ENCODE results near the gene CTNNA3.

Gene CTNNA3

GRCh38 chr10:66440568-66440967 lies 1255.4 kb downstream of the CTNNA3 start:
- no peaks in the 10 kb centered on the region for H3K9me3 ChIP-seq (ENCODE audit: control insufficient read depth, low read length)

GRCh38 chr10:66414943-66415342 lies 1281.1 kb downstream of the CTNNA3 start:
- Histone ChIP-seq H3K4me3 (ENCODE audit: low read length) (no peak overlapping the region), H3K9me3 (ENCODE audit: control insufficient read depth, low read length) (no peaks in the 10 kb centered on the region), H3K36me3 (ENCODE audit: control insufficient read depth, insufficient read depth, low read length) (no peaks in the 10 kb centered on the region), H3K4me1 (ENCODE audit: control insufficient read depth, insufficient read depth, low read length) (no peaks in the 10 kb centered on the region), H3K9ac (ENCODE audit: low read length) (no peak overlapping the region), H3K27me3 (ENCODE audit: control insufficient read depth, insufficient read depth, low read length) (no peaks in the 10 kb centered on the region)

More at GRCh38 chr10:66440568-66440967, 1255.4 kb downstream of the CTNNA3 start:
- Histone ChIP-seq H3K27me3 (ENCODE audit: control insufficient read depth, insufficient read depth, low read length) (no peaks in the 10 kb centered on the region), H3K4me3 (ENCODE audit: low read length) (no peak overlapping the region), H3K4me1 (ENCODE audit: control insufficient read depth, insufficient read depth, low read length) (no peaks in the 10 kb centered on the region), H3K9ac (ENCODE audit: low read length) (no peak overlapping the region), H3K36me3 (ENCODE audit: control insufficient read depth, insufficient read depth, low read length) (no peaks in the 10 kb centered on the region)

- H3K4me1 ChIP-seq (ENCODE audit: control insufficient read depth, insufficient read depth, low read length), result no peaks in the 10 kb centered on the region
- no peak overlapping the region for H3K4me3 ChIP-seq (ENCODE audit: low read length)
- H3K36me3 ChIP-seq (ENCODE audit: control insufficient read depth, insufficient read depth, low read length), result no peaks in the 10 kb centered on the region
- no peak overlapping the region for H3K9ac ChIP-seq (ENCODE audit: low read length)
- no peaks in the 10 kb centered on the region for H3K9me3 ChIP-seq (ENCODE audit: control insufficient read depth, low read length)
- H3K27me3 ChIP-seq (ENCODE audit: control insufficient read depth, insufficient read depth, low read length), result no peaks in the 10 kb centered on the region
Observed at GRCh38 chr10:66405566-66405965, 1290.4 kb downstream of the CTNNA3 start.

- H3K36me3 ChIP-seq (ENCODE audit: control insufficient read depth, insufficient read depth, low read length), result no peaks in the 10 kb centered on the region
- no peaks in the 10 kb centered on the region for H3K4me1 ChIP-seq (ENCODE audit: control insufficient read depth, insufficient read depth, low read length)
- no peak overlapping the region for H3K9ac ChIP-seq (ENCODE audit: low read length)
- no peaks in the 10 kb centered on the region for H3K9me3 ChIP-seq (ENCODE audit: control insufficient read depth, low read length)
- H3K27me3 ChIP-seq (ENCODE audit: control insufficient read depth, insufficient read depth, low read length), result no peaks in the 10 kb centered on the region
- H3K4me3 ChIP-seq (ENCODE audit: low read length), result no peak overlapping the region
Observed at GRCh38 chr10:66398669-66399068, 1297.3 kb downstream of the CTNNA3 start.

GRCh38 chr10:66394342-66395063 lies 1301.5 kb downstream of the CTNNA3 start:
- Histone ChIP-seq H3K4me3 (ENCODE audit: low read length) (no peak overlapping the region), H3K9ac (ENCODE audit: low read length) (no peak overlapping the region), H3K4me1 (ENCODE audit: control insufficient read depth, insufficient read depth, low read length) (no peaks in the 10 kb centered on the region), H3K27me3 (ENCODE audit: control insufficient read depth, insufficient read depth, low read length) (no peaks in the 10 kb centered on the region), H3K36me3 (ENCODE audit: control insufficient read depth, insufficient read depth, low read length) (no peaks in the 10 kb centered on the region), H3K9me3 (ENCODE audit: control insufficient read depth, low read length) (no peaks in the 10 kb centered on the region)

GRCh38 chr10:66390926-66391325 lies 1305.1 kb downstream of the CTNNA3 start:
- no peaks in the 10 kb centered on the region for H3K9me3 ChIP-seq (ENCODE audit: control insufficient read depth, low read length)
- H3K9ac ChIP-seq (ENCODE audit: low read length), result no peak overlapping the region
- H3K27me3 ChIP-seq (ENCODE audit: control insufficient read depth, insufficient read depth, low read length), result no peaks in the 10 kb centered on the region
- H3K4me1 ChIP-seq (ENCODE audit: control insufficient read depth, insufficient read depth, low read length), result no peaks in the 10 kb centered on the region
- H3K4me3 ChIP-seq (ENCODE audit: low read length), result no peak overlapping the region
- no peaks in the 10 kb centered on the region for H3K36me3 ChIP-seq (ENCODE audit: control insufficient read depth, insufficient read depth, low read length)

GRCh38 chr10:66381045-66381444 lies 1315.0 kb downstream of the CTNNA3 start:
- Histone ChIP-seq H3K27me3 (ENCODE audit: control insufficient read depth, insufficient read depth, low read length) (no peaks in the 10 kb centered on the region), H3K4me1 (ENCODE audit: control insufficient read depth, insufficient read depth, low read length) (no peaks in the 10 kb centered on the region), H3K9me3 (ENCODE audit: control insufficient read depth, low read length) (no peaks in the 10 kb centered on the region), H3K9ac (ENCODE audit: low read length) (no peak overlapping the region), H3K4me3 (ENCODE audit: low read length) (no peak overlapping the region), H3K36me3 (ENCODE audit: control insufficient read depth, insufficient read depth, low read length) (no peaks in the 10 kb centered on the region)

- no peak overlapping the region for H3K9ac ChIP-seq (ENCODE audit: low read length)
- no peaks in the 10 kb centered on the region for H3K4me1 ChIP-seq (ENCODE audit: control insufficient read depth, insufficient read depth, low read length)
- no peak overlapping the region for H3K4me3 ChIP-seq (ENCODE audit: low read length)
- H3K36me3 ChIP-seq (ENCODE audit: control insufficient read depth, insufficient read depth, low read length), result no peaks in the 10 kb centered on the region
- no peaks in the 10 kb centered on the region for H3K9me3 ChIP-seq (ENCODE audit: control insufficient read depth, low read length)
- no peaks in the 10 kb centered on the region for H3K27me3 ChIP-seq (ENCODE audit: control insufficient read depth, insufficient read depth, low read length)
Observed at GRCh38 chr10:66378117-66378876, 1317.7 kb downstream of the CTNNA3 start.

- Histone ChIP-seq H3K36me3 (ENCODE audit: control insufficient read depth, insufficient read depth, low read length) (no peaks in the 10 kb centered on the region), H3K27me3 (ENCODE audit: control insufficient read depth, insufficient read depth, low read length) (no peaks in the 10 kb centered on the region), H3K4me3 (ENCODE audit: low read length) (no peak overlapping the region), H3K4me1 (ENCODE audit: control insufficient read depth, insufficient read depth, low read length) (no peaks in the 10 kb centered on the region), H3K9me3 (ENCODE audit: control insufficient read depth, low read length) (no peaks in the 10 kb centered on the region), H3K9ac (ENCODE audit: low read length) (no peak overlapping the region)
Observed at GRCh38 chr10:66368146-66368545, 1327.8 kb downstream of the CTNNA3 start.

GRCh38 chr10:66366163-66366562 lies 1329.8 kb downstream of the CTNNA3 start:
- Histone ChIP-seq H3K9ac (ENCODE audit: low read length) (no peak overlapping the region), H3K4me3 (ENCODE audit: low read length) (no peak overlapping the region), H3K36me3 (ENCODE audit: control insufficient read depth, insufficient read depth, low read length) (no peaks in the 10 kb centered on the region)

GRCh38 chr10:66365686-66366085 lies 1330.3 kb downstream of the CTNNA3 start:
- Histone ChIP-seq H3K9ac (ENCODE audit: low read length) (no peak overlapping the region), H3K36me3 (ENCODE audit: control insufficient read depth, insufficient read depth, low read length) (no peaks in the 10 kb centered on the region), H3K4me3 (ENCODE audit: low read length) (no peak overlapping the region), H3K27me3 (ENCODE audit: control insufficient read depth, insufficient read depth, low read length) (no peaks in the 10 kb centered on the region), H3K9me3 (ENCODE audit: control insufficient read depth, low read length) (no peaks in the 10 kb centered on the region), H3K4me1 (ENCODE audit: control insufficient read depth, insufficient read depth, low read length) (no peaks in the 10 kb centered on the region)

More at GRCh38 chr10:66366163-66366562, 1329.8 kb downstream of the CTNNA3 start:
- no peaks in the 10 kb centered on the region for H3K9me3 ChIP-seq (ENCODE audit: control insufficient read depth, low read length)
- H3K27me3 ChIP-seq (ENCODE audit: control insufficient read depth, insufficient read depth, low read length), result no peaks in the 10 kb centered on the region
- no peaks in the 10 kb centered on the region for H3K4me1 ChIP-seq (ENCODE audit: control insufficient read depth, insufficient read depth, low read length)

- H3K4me3 ChIP-seq (ENCODE audit: low read length), result no peak overlapping the region
- no peak overlapping the region for H3K9ac ChIP-seq (ENCODE audit: low read length)
- H3K9me3 ChIP-seq (ENCODE audit: control insufficient read depth, low read length), result no peaks in the 10 kb centered on the region
- no peaks in the 10 kb centered on the region for H3K36me3 ChIP-seq (ENCODE audit: control insufficient read depth, insufficient read depth, low read length)
- H3K4me1 ChIP-seq (ENCODE audit: control insufficient read depth, insufficient read depth, low read length), result no peaks in the 10 kb centered on the region
- H3K27me3 ChIP-seq (ENCODE audit: control insufficient read depth, insufficient read depth, low read length), result no peaks in the 10 kb centered on the region
Observed at GRCh38 chr10:66362522-66362921, 1333.5 kb downstream of the CTNNA3 start.
